ENCODE data around the gene PEA15.

- TF ChIP-seq POLR2A (IDR thresholded peaks at IDR 0.05; ENCODE audit: low read depth, low read length) (no peak), TAF1 (IDR thresholded peaks at IDR 0.05; ENCODE audit: borderline replicate concordance, low read depth, low read length) (no peak), POLR2AphosphoS5 (IDR thresholded peaks at IDR 0.05; ENCODE audit: low read depth, low read length) (no peak)
These were observed 43.0 kb upstream of the PEA15 start for GRCh38 chr1:160161965-160162705.

Data from GM12892 (cell line).